ENCODE results near the gene PTPRD.
"Not testable (repeated sequence)": the region's sequence is repeated elsewhere in the genome, so short reads cannot be mapped to it uniquely, and the experiment has no call there.

PTPRD gene

GRCh38 chr9:8697565-8697964 is 1915.2 kb downstream of the PTPRD start:
- not testable (repeated sequence) for DNase-seq

- DNase-seq: no peak
These were observed 1916.3 kb downstream of the PTPRD start for GRCh38 chr9:8696516-8696915.

- no peak for DNase-seq
These were observed 1917.7 kb downstream of the PTPRD start for GRCh38 chr9:8694983-8695588.

- no peak for DNase-seq
These were observed 1919.3 kb downstream of the PTPRD start for GRCh38 chr9:8693464-8693863.

GRCh38 chr9:8686516-8686915 is 1926.3 kb downstream of the PTPRD start:
- DNase-seq: no peak

- no peak for DNase-seq
These were observed 1927.0 kb downstream of the PTPRD start for GRCh38 chr9:8685825-8686224.

GRCh38 chr9:8684978-8685708 is 1927.7 kb downstream of the PTPRD start:
- DNase-seq: no peak

GRCh38 chr9:8683496-8683895 is 1929.3 kb downstream of the PTPRD start:
- DNase-seq: no peak

GRCh38 chr9:8680658-8681057 is 1932.1 kb downstream of the PTPRD start:
- no peak for DNase-seq

GRCh38 chr9:8680157-8680556 is 1932.6 kb downstream of the PTPRD start:
- no peak for DNase-seq

- DNase-seq: no peak
These were observed 1933.4 kb downstream of the PTPRD start for GRCh38 chr9:8679371-8679822.

- DNase-seq: no peak
These were observed 1935.1 kb downstream of the PTPRD start for GRCh38 chr9:8677741-8678140.

GRCh38 chr9:8674536-8674935 is 1938.3 kb downstream of the PTPRD start:
- DNase-seq: no peak

GRCh38 chr9:8673830-8674229 is 1939.0 kb downstream of the PTPRD start:
- no peak for DNase-seq

- no peak for DNase-seq
These were observed 1942.1 kb downstream of the PTPRD start for GRCh38 chr9:8670751-8671150.

GRCh38 chr9:8668751-8669150 is 1944.1 kb downstream of the PTPRD start:
- DNase-seq: no peak

GRCh38 chr9:8668231-8668630 is 1944.6 kb downstream of the PTPRD start:
- DNase-seq: no peak

GRCh38 chr9:8666060-8666459 is 1946.7 kb downstream of the PTPRD start:
- DNase-seq: no peak

GRCh38 chr9:8660383-8660782 is 1952.4 kb downstream of the PTPRD start:
- DNase-seq: no peak

- no peak for DNase-seq
These were observed 1953.7 kb downstream of the PTPRD start for GRCh38 chr9:8659108-8659507.

GRCh38 chr9:8655071-8655470 is 1957.7 kb downstream of the PTPRD start:
- no peak for DNase-seq

- DNase-seq: no peak
These were observed 1958.9 kb downstream of the PTPRD start for GRCh38 chr9:8653855-8654254.

- DNase-seq: no peak
These were observed 1959.7 kb downstream of the PTPRD start for GRCh38 chr9:8653111-8653510.

GRCh38 chr9:8652255-8652654 is 1960.5 kb downstream of the PTPRD start:
- DNase-seq: no peak

GRCh38 chr9:8651846-8652215 is 1961.0 kb downstream of the PTPRD start:
- DNase-seq: no peak
